Gastrocnemius medialis (tissue), 4 donors: ENCODE measurements around the gene TMIGD3. TPM values are rescaled to one million over a fixed set of nuclear protein-coding genes. Genes with fewer than 3 reads are reported as not detected.

Experiments used
- ATAC-seq, 2 donors: fragments of 150-250 bp; one replicate each; pipeline ENCODE4 v1.9.1; 2016
- DNase-seq, 2 donors: peaks; one replicate each; pipeline ENCODE4 v3.0.0-alpha.2; 2019
- H3K27ac ChIP-seq, 4 donors: fragments of 200-600 bp; sonication (generic); 1 replicate in 1 of 4; 2 replicates in 3 of 4; pipeline ENCODE4 v1.5.1; 2016 to 2018; ENCODE audit warnings: mild to moderate bottlenecking in 2 of 4, moderate library complexity in 1 of 4
- H3K27me3 ChIP-seq, 3 donors: fragments of 200-600 bp; sonication (generic) in 2 of 3; 1 replicate in 1 of 3; 2 replicates in 2 of 3; pipeline versions ENCODE4 v1.5.1 to v1.6.0; 2016 to 2019; ENCODE audit warnings: mild to moderate bottlenecking in 1 of 3, moderate library complexity in 1 of 3
- H3K36me3 ChIP-seq, 2 donors: fragments of 200-600 bp; sonication (generic) in 1 of 2; one replicate each; pipeline ENCODE4 v1.5.1; 2017 to 2018
- H3K4me1 ChIP-seq, 2 donors: fragments of 200-600 bp; sonication (generic) in 1 of 2; one replicate each; pipeline ENCODE4 v1.5.1; 2016 to 2017; ENCODE audit warnings: mild to moderate bottlenecking in 2 of 2
- H3K4me3 ChIP-seq, 4 donors: fragments of 200-600 bp; sonication (generic) in 3 of 4; 1 replicate in 1 of 4; 2 replicates in 3 of 4; pipeline ENCODE4 v1.5.1; 2016 to 2019; ENCODE audit warnings: mild to moderate bottlenecking in 2 of 4
- H3K9me3 ChIP-seq, 3 donors: fragments of 200-600 bp; sonication (generic) in 2 of 3; 1 replicate in 1 of 3; 2 replicates in 2 of 3; pipeline ENCODE4 v1.5.1; 2016 to 2019
- POLR2A ChIP-seq, 2 donors: fragments of 450-650 bp; IDR thresholded peaks; one replicate each; pipeline ENCODE4 v1.6.1; 2017; ENCODE audit warnings: antibody characterized with exemption in 2 of 2, mild to moderate bottlenecking in 2 of 2, moderate library complexity in 2 of 2
- in situ Hi-C, 4 donors: fragments of 200-750 bp; cut with MboI; loops; one replicate each; pipeline versions ENCODE4 v1.15.0 to v1.8.0; 2017; ENCODE audit warnings: low sequenced_read_pairs in 4 of 4
- intact Hi-C: fragments of 100-400 bp; cut with DNase I; formaldehyde crosslinking; loops from one replicate; pipeline ENCODE4 v1.15.1; 2023; ENCODE audit warnings: low total_unique reads
- total RNA-seq, 4 donors: library from RNA; depleted of rRNA; stranded (reverse); fragments of >200 nt; gene quantifications; one replicate each; pipeline versions ENCODE4 v1.1.0 to v1.2.3, GENCODE V29; 2016
- TF ChIP-seq, protein P1 (sequence below), 5 experiments: fragments of 450-650 bp in 3 of 5; fragments of 200-600 bp in 2 of 5; sonication (generic) in 2 of 5; IDR thresholded peaks in 4 of 5; conservative IDR thresholded peaks in 1 of 5; 1 replicate in 4 of 5; 2 replicates in 1 of 5; pipeline ENCODE4 v1.5.1; 2016 to 2019; ENCODE audit warnings: antibody characterized with exemption in 5 of 5, mild to moderate bottlenecking in 3 of 5, moderate library complexity in 3 of 5

The TMIGD3 gene
- total RNA-seq, 4 donors from 2014 or later = 0.51 to 0.67 (median 0.55) TPM; not detected in 1

DNA sequence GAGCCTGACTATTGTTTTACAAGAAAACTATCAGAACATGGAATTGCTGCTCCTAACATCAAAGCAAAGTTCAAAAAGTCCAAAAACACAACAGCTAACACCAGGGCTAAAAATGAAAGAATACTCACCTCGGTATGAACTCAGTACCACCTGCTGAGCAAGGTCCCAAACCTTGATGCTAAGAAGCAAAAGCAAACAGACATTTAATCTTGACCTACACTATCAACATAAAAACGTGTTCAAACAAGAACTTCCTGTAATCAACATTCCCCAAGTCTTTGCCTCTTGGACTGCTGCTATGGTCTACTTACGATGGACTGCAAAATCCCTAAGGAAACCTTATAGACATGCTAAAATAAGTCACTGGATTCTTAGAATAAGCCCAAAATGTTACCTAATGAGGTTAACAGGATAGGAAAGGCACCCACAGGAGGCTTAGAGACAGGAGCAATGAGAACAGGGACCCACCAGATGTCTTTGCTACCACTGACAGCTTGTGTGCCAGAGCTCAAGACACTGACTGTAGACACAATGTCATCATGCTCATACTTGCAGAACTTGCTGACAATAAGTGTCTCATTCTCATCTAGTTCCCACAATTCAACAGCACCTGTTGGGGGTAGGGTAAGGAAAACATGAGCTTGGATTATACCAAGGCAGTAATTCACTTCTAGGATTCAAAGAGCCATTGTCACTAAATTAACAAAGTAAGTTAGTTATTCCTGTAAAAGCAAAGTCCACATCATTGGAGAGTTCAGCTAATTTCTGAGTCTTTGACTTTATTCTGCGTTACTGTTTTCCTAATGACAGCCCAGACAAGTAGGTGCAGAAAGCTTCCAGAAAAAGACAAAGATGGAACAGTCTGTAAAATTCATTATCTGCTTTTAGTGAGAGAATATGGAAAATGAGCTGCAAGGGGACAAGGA, 56.2 kb downstream of the TMIGD3 start:
- intact Hi-C loops (loop anchor here (5.0 to 10.0 kb wide), 3 partner anchors 305 to 1628 kb away; partner anchors contain the start of genes CEPT1, DRAM2, LRIF1 and LRIG2), in situ Hi-C loops (no loop called here)
- H3K4me1 ChIP-seq = peaks cover 29 to 32% of the 10 kb centered on the region in 2 donors
- H3K27ac ChIP-seq = peak overlapping the region in 1 of 4 donors; percentile 96
- TF ChIP-seq, protein P1, sequence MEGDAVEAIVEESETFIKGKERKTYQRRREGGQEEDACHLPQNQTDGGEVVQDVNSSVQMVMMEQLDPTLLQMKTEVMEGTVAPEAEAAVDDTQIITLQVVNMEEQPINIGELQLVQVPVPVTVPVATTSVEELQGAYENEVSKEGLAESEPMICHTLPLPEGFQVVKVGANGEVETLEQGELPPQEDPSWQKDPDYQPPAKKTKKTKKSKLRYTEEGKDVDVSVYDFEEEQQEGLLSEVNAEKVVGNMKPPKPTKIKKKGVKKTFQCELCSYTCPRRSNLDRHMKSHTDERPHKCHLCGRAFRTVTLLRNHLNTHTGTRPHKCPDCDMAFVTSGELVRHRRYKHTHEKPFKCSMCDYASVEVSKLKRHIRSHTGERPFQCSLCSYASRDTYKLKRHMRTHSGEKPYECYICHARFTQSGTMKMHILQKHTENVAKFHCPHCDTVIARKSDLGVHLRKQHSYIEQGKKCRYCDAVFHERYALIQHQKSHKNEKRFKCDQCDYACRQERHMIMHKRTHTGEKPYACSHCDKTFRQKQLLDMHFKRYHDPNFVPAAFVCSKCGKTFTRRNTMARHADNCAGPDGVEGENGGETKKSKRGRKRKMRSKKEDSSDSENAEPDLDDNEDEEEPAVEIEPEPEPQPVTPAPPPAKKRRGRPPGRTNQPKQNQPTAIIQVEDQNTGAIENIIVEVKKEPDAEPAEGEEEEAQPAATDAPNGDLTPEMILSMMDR (IDR thresholded peaks at IDR 0.05 in 4 of 5, conservative IDR thresholded peaks at IDR 0.05 in 1 of 5) = no peak
- TF ChIP-seq POLR2A (IDR thresholded peaks at IDR 0.05) = no peak
- DNase-seq (no peak), ATAC-seq (no peak)
- peak overlapping the region in 1 of 4 donors; percentile 71 for H3K4me3 ChIP-seq
- no peaks in the 10 kb centered on the region for H3K27me3 ChIP-seq
- H3K9me3 ChIP-seq = no peaks in the 10 kb centered on the region
- peaks cover 0 to 50% of the 10 kb centered on the region in 2 donors for H3K36me3 ChIP-seq

DNA sequence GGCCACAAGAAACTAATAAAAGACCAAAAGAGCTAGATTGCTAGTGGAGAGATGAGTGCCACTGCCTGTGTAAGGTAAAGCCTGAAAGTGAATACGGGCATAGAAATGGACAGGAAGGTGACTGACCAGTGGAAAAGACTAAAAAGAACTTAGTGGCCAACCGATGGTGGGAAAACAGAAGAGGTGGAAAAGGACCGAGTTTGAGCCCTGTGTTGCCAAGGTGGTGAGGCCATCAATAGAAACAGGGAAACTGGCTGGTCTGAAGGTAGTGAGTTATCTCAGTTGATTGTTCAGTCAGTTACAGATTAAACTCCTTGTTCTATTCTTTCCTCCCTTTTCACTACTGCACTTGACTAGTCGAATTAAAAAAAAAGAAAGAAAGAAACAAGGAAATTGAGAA, 56.9 kb downstream of the TMIGD3 start:
- Histone ChIP-seq H3K4me3 (no peak overlapping the region), H3K36me3 (peaks cover 0 to 56% of the 10 kb centered on the region in 2 donors), H3K27me3 (no peaks in the 10 kb centered on the region), H3K9me3 (no peaks in the 10 kb centered on the region), H3K4me1 (peaks cover 22 to 26% of the 10 kb centered on the region in 2 donors), H3K27ac (no peak overlapping the region)
- in situ Hi-C loops = no loop called here
- TF ChIP-seq POLR2A (IDR thresholded peaks at IDR 0.05) = no peak
- TF ChIP-seq, protein P1 (IDR thresholded peaks at IDR 0.05 in 4 of 5, conservative IDR thresholded peaks at IDR 0.05 in 1 of 5) = no peak
- ATAC-seq (no peak), DNase-seq (no peak)
- intact Hi-C loops = loop anchor here (5.0 to 10.0 kb wide), 3 partner anchors 304 to 1628 kb away; partner anchors contain the start of genes CEPT1, DRAM2, LRIF1 and LRIG2

DNA sequence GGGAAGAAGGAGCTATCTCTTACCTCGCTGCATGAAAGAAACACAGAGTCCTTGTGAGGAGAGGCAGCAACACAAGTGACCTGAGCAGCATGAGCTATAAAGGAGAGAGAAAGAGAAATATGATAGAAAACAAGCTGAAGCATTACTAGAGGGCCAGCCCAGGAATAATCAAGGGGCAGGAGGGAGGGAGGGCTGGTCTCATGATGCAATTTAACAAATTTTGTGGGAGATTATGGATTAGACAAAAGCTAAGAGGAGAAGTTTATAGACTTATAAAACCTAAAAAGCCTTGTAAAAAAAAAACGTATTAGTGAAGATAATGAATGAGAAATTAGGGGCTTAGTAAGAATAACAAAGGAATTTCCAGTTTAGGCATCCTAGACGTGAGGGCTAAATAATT, 59.4 kb downstream of the TMIGD3 start:
- in situ Hi-C loops = no loop called here
- intact Hi-C loops = loop anchor here (10.0 kb wide), 1 partner anchor 1631 kb away; the partner anchor contains the start of gene LRIG2
- no peak for TF ChIP-seq POLR2A (IDR thresholded peaks at IDR 0.05)
- TF ChIP-seq, protein P1 (IDR thresholded peaks at IDR 0.05 in 4 of 5, conservative IDR thresholded peaks at IDR 0.05 in 1 of 5) = no peak

DNA sequence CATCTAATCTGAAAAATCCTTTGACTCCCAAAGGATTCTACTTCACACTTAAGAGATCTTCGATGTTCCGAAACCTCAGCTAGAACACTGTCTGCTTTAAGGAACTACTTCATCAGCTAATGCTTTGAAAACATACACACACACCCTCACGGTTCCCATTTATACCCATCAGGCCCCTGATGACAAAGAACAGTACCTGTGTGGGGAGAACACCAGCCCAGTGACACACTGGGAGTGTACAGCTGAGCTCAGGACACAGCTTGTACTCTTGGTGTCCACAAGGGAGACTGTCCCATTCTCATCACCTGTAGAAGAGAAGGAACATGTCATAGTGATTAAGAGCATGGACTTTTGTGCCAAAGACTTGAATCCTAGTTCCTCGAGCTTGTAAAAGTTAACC, 61.0 kb downstream of the TMIGD3 start:
- H3K27me3 ChIP-seq = no peaks in the 10 kb centered on the region
- intact Hi-C loops (loop anchor here (10.0 kb wide), 1 partner anchor 1632 kb away; the partner anchor contains the start of gene LRIG2), in situ Hi-C loops (no loop called here)
- DNase-seq = no peak
- no peak for TF ChIP-seq POLR2A (IDR thresholded peaks at IDR 0.05)
- TF ChIP-seq, protein P1 (IDR thresholded peaks at IDR 0.05 in 4 of 5, conservative IDR thresholded peaks at IDR 0.05 in 1 of 5) = no peak
- no peak overlapping the region for H3K27ac ChIP-seq
- H3K36me3 ChIP-seq = peaks cover 0 to 96% of the 10 kb centered on the region in 2 donors
- peaks cover 0 to 1% of the 10 kb centered on the region in 2 donors for H3K4me1 ChIP-seq
- ATAC-seq = no peak
- H3K4me3 ChIP-seq = no peak overlapping the region
- no peaks in the 10 kb centered on the region for H3K9me3 ChIP-seq

More for the DNA sequence above, 59.4 kb downstream of the TMIGD3 start:
- H3K27ac ChIP-seq = no peak overlapping the region
- ATAC-seq = no peak
- H3K4me3 ChIP-seq = no peak overlapping the region
- no peak for DNase-seq
- no peaks in the 10 kb centered on the region for H3K9me3 ChIP-seq
- no peaks in the 10 kb centered on the region for H3K27me3 ChIP-seq
- peaks cover 5 to 9% of the 10 kb centered on the region in 2 donors for H3K4me1 ChIP-seq
- H3K36me3 ChIP-seq = peaks cover 0 to 81% of the 10 kb centered on the region in 2 donors
